ENCODE results near the gene USP2.

USP2 gene

GRCh38 chr11:119320240-119320775, 61.2 kb downstream of the USP2 start:
- DNase-seq: no peak

GRCh38 chr11:119319700-119320239, 61.7 kb downstream of the USP2 start:
- DNase-seq: no peak

GRCh38 chr11:119319136-119319699, 62.3 kb downstream of the USP2 start:
- DNase-seq: no peak

GRCh38 chr11:119318240-119319135, 63.0 kb downstream of the USP2 start:
- peak in 3 of 4 experiments; percentile 29 to 56 (median 52) for DNase-seq

GRCh38 chr11:119317592-119318239, 63.8 kb downstream of the USP2 start:
- no peak for DNase-seq

GRCh38 chr11:119316729-119317591, 64.5 kb downstream of the USP2 start, which contains the start of gene MCAM:
Gene MCAM (minus strand): TSS chr11:119317130. CDS start chr11:119317101, 29 bp downstream.
- no peak for DNase-seq

GRCh38 chr11:119316016-119316728, 65.3 kb downstream of the USP2 start:
- no peak for DNase-seq

GRCh38 chr11:119315131-119316015, 66.1 kb downstream of the USP2 start:
- peak in 3 of 4 experiments; percentile 25 to 52 (median 44) for DNase-seq

- no peak for DNase-seq
Measured at GRCh38 chr11:119314726-119315125, 66.8 kb downstream of the USP2 start.

- no peak for DNase-seq
Measured at GRCh38 chr11:119310682-119311052, 70.8 kb downstream of the USP2 start.

GRCh38 chr11:119309953-119310681, 71.4 kb downstream of the USP2 start:
- no peak for DNase-seq

- DNase-seq: no peak
Measured at GRCh38 chr11:119309411-119309810, 72.1 kb downstream of the USP2 start.

- DNase-seq: no peak
Measured at GRCh38 chr11:119307974-119308373, 73.5 kb downstream of the USP2 start.

- no peak for DNase-seq
Measured at GRCh38 chr11:119307219-119307618, 74.3 kb downstream of the USP2 start.

GRCh38 chr11:119306373-119306890, 75.1 kb downstream of the USP2 start:
- peak; percentile 18 to 58 (median 46) for DNase-seq

- DNase-seq: no peak
Measured at GRCh38 chr11:119305556-119306372, 75.7 kb downstream of the USP2 start.
